ENCODE measurements around the gene STYXL2.

The STYXL2 gene

GRCh38 chr1:167068761-167069160 lies 25.1 kb upstream of the STYXL2 start:
- no peaks in the 10 kb centered on the region for H3K36me3 ChIP-seq (replicated peaks in 1 of 2; ENCODE audit: control insufficient read depth in 2 of 2, insufficient read depth in 2 of 2, low read length in 2 of 2)
- WGBS, 2 donors (ENCODE audit: extremely low coverage in 2 of 2, insufficient read length in 2 of 2, insufficient replicate concordance in 1 of 2), result no CpG with 5 or more reads among the region's 13 CpGs
- H2BK120ac ChIP-seq (ENCODE audit: low read depth, low read length), result no peak overlapping the region
- H3K4me2 ChIP-seq (ENCODE audit: insufficient read depth, low read length, poor library complexity, severe bottlenecking), result no peak overlapping the region
- no peak overlapping the region for H2BK12ac ChIP-seq (ENCODE audit: low read length)
- DNase-seq (ENCODE audit: low spot score), result no peak
- no peak overlapping the region for H2AFZ ChIP-seq (ENCODE audit: low read length)
- H3K4ac ChIP-seq (ENCODE audit: low read length), result no peak overlapping the region
- H4K8ac ChIP-seq (ENCODE audit: low read depth, low read length), result no peak overlapping the region
- H3K4me1 ChIP-seq (ENCODE audit: control insufficient read depth in 2 of 2, insufficient read depth in 1 of 2, low read depth in 1 of 2, low read length in 2 of 2), result peaks cover 0 to 3% of the 10 kb centered on the region in 2 donors
- no peak overlapping the region for H2AK5ac ChIP-seq (ENCODE audit: low read depth, low read length)
- H3K9ac ChIP-seq (ENCODE audit: low read depth, low read length, poor library complexity), result no peak overlapping the region
- peak overlapping the region; percentile 81 for H3K18ac ChIP-seq (ENCODE audit: low read length)
- H3K79me1 ChIP-seq (ENCODE audit: low read depth, low read length), result no peaks in the 10 kb centered on the region
- no peak overlapping the region for H3K14ac ChIP-seq (ENCODE audit: low read length)
- H4K91ac ChIP-seq (ENCODE audit: low read depth, low read length, poor library complexity), result no peak overlapping the region
- no peak overlapping the region for H3K23ac ChIP-seq (ENCODE audit: low read depth, low read length, poor library complexity)
- H2BK5ac ChIP-seq (ENCODE audit: low read length), result no peak overlapping the region
- H3K4me3 ChIP-seq (ENCODE audit: low read length in 2 of 2), result no peak overlapping the region
- H3K27ac ChIP-seq (replicated peaks; ENCODE audit: low read length), result no peak overlapping the region
- no peak overlapping the region for H2BK15ac ChIP-seq (ENCODE audit: low read length)
- no peaks in the 10 kb centered on the region for H3K9me3 ChIP-seq (replicated peaks in 1 of 2; ENCODE audit: control insufficient read depth in 2 of 2, insufficient read depth in 1 of 2, low read depth in 1 of 2, low read length in 2 of 2)
- H3K27me3 ChIP-seq (ENCODE audit: control insufficient read depth in 3 of 3, insufficient read depth in 3 of 3, low read depth in 1 of 3, low read length in 3 of 3), result peaks cover 0 to 18% (median 0%) of the 10 kb centered on the region in 3 experiments

- Histone ChIP-seq H4K91ac (ENCODE audit: low read depth, low read length, poor library complexity) (no peak overlapping the region), H3K9me3 (replicated peaks in 1 of 2; ENCODE audit: control insufficient read depth in 2 of 2, insufficient read depth in 1 of 2, low read depth in 1 of 2, low read length in 2 of 2) (no peaks in the 10 kb centered on the region), H2BK5ac (ENCODE audit: low read length) (no peak overlapping the region), H2AK5ac (ENCODE audit: low read depth, low read length) (no peak overlapping the region), H3K23ac (ENCODE audit: low read depth, low read length, poor library complexity) (no peak overlapping the region), H2AFZ (ENCODE audit: low read length) (no peak overlapping the region), H4K8ac (ENCODE audit: low read depth, low read length) (no peak overlapping the region), H3K4me3 (ENCODE audit: low read length in 2 of 2) (no peak overlapping the region), H2BK120ac (ENCODE audit: low read depth, low read length) (no peak overlapping the region), H3K27me3 (ENCODE audit: control insufficient read depth in 3 of 3, insufficient read depth in 3 of 3, low read depth in 1 of 3, low read length in 3 of 3) (peaks cover 0 to 2% (median 0%) of the 10 kb centered on the region in 3 experiments), H3K79me1 (ENCODE audit: low read depth, low read length) (no peaks in the 10 kb centered on the region), H2BK12ac (ENCODE audit: low read length) (no peak overlapping the region), H3K4ac (ENCODE audit: low read length) (no peak overlapping the region), H3K4me2 (ENCODE audit: insufficient read depth, low read length, poor library complexity, severe bottlenecking) (no peak overlapping the region), H3K27ac (replicated peaks; ENCODE audit: low read length) (no peak overlapping the region), H3K14ac (ENCODE audit: low read length) (no peak overlapping the region), H2BK15ac (ENCODE audit: low read length) (no peak overlapping the region), H3K4me1 (ENCODE audit: control insufficient read depth in 2 of 2, insufficient read depth in 1 of 2, low read depth in 1 of 2, low read length in 2 of 2) (peaks cover 0 to 5% of the 10 kb centered on the region in 2 donors), H3K9ac (ENCODE audit: low read depth, low read length, poor library complexity) (no peak overlapping the region), H3K36me3 (replicated peaks in 1 of 2; ENCODE audit: control insufficient read depth in 2 of 2, insufficient read depth in 2 of 2, low read length in 2 of 2) (no peaks in the 10 kb centered on the region), H3K18ac (ENCODE audit: low read length) (no peak overlapping the region)
- no CpG with 5 or more reads among the region's 8 CpGs for WGBS, 2 donors (ENCODE audit: extremely low coverage in 2 of 2, insufficient read length in 2 of 2, insufficient replicate concordance in 1 of 2)
- DNase-seq (ENCODE audit: low spot score), result no peak
Measured at GRCh38 chr1:167071286-167071685, 22.6 kb upstream of the STYXL2 start.

GRCh38 chr1:167076136-167076710 lies 17.7 kb upstream of the STYXL2 start:
- Histone ChIP-seq H3K18ac (ENCODE audit: low read length) (peak overlapping the region; percentile 30), H3K9me3 (replicated peaks in 1 of 2; ENCODE audit: control insufficient read depth in 2 of 2, insufficient read depth in 1 of 2, low read depth in 1 of 2, low read length in 2 of 2) (no peaks in the 10 kb centered on the region), H2BK5ac (ENCODE audit: low read length) (no peak overlapping the region), H3K14ac (ENCODE audit: low read length) (peak overlapping the region; percentile 25), H3K27me3 (ENCODE audit: control insufficient read depth in 3 of 3, insufficient read depth in 3 of 3, low read depth in 1 of 3, low read length in 3 of 3) (peaks cover 0 to 2% (median 0%) of the 10 kb centered on the region in 3 experiments), H3K9ac (ENCODE audit: low read depth, low read length, poor library complexity) (no peak overlapping the region), H4K8ac (ENCODE audit: low read depth, low read length) (no peak overlapping the region), H3K4ac (ENCODE audit: low read length) (no peak overlapping the region), H3K23ac (ENCODE audit: low read depth, low read length, poor library complexity) (no peak overlapping the region), H3K4me2 (ENCODE audit: insufficient read depth, low read length, poor library complexity, severe bottlenecking) (no peak overlapping the region), H2AFZ (ENCODE audit: low read length) (no peak overlapping the region), H2AK5ac (ENCODE audit: low read depth, low read length) (no peak overlapping the region), H3K79me1 (ENCODE audit: low read depth, low read length) (no peaks in the 10 kb centered on the region), H4K91ac (ENCODE audit: low read depth, low read length, poor library complexity) (peak overlapping the region; percentile 6), H2BK12ac (ENCODE audit: low read length) (no peak overlapping the region), H3K27ac (replicated peaks; ENCODE audit: low read length) (no peak overlapping the region), H3K4me3 (ENCODE audit: low read length in 2 of 2) (no peak overlapping the region), H2BK120ac (ENCODE audit: low read depth, low read length) (no peak overlapping the region), H2BK15ac (ENCODE audit: low read length) (no peak overlapping the region), H3K4me1 (ENCODE audit: control insufficient read depth in 2 of 2, insufficient read depth in 1 of 2, low read depth in 1 of 2, low read length in 2 of 2) (peaks cover 0 to 7% of the 10 kb centered on the region in 2 donors), H3K36me3 (replicated peaks in 1 of 2; ENCODE audit: control insufficient read depth in 2 of 2, insufficient read depth in 2 of 2, low read length in 2 of 2) (no peaks in the 10 kb centered on the region)
- WGBS, 2 donors (ENCODE audit: extremely low coverage in 2 of 2, insufficient read length in 2 of 2, insufficient replicate concordance in 1 of 2), result no CpG with 5 or more reads among the region's 8 CpGs
- no peak for DNase-seq (ENCODE audit: low spot score)

- Histone ChIP-seq H3K4me2 (ENCODE audit: insufficient read depth, low read length, poor library complexity, severe bottlenecking) (no peak overlapping the region), H2AFZ (ENCODE audit: low read length) (no peak overlapping the region), H2BK15ac (ENCODE audit: low read length) (no peak overlapping the region), H3K18ac (ENCODE audit: low read length) (no peak overlapping the region), H2BK5ac (ENCODE audit: low read length) (no peak overlapping the region), H2AK5ac (ENCODE audit: low read depth, low read length) (no peak overlapping the region), H4K8ac (ENCODE audit: low read depth, low read length) (no peak overlapping the region), H3K79me1 (ENCODE audit: low read depth, low read length) (no peaks in the 10 kb centered on the region), H3K4me3 (ENCODE audit: low read length in 2 of 2) (no peak overlapping the region), H3K27me3 (ENCODE audit: control insufficient read depth in 3 of 3, insufficient read depth in 3 of 3, low read depth in 1 of 3, low read length in 3 of 3) (peaks cover 0 to 4% (median 0%) of the 10 kb centered on the region in 3 experiments), H3K9me3 (replicated peaks in 1 of 2; ENCODE audit: control insufficient read depth in 2 of 2, insufficient read depth in 1 of 2, low read depth in 1 of 2, low read length in 2 of 2) (no peaks in the 10 kb centered on the region), H4K91ac (ENCODE audit: low read depth, low read length, poor library complexity) (no peak overlapping the region), H2BK120ac (ENCODE audit: low read depth, low read length) (no peak overlapping the region), H2BK12ac (ENCODE audit: low read length) (no peak overlapping the region), H3K4me1 (ENCODE audit: control insufficient read depth in 2 of 2, insufficient read depth in 1 of 2, low read depth in 1 of 2, low read length in 2 of 2) (peaks cover 0 to 7% of the 10 kb centered on the region in 2 donors), H3K14ac (ENCODE audit: low read length) (no peak overlapping the region), H3K36me3 (replicated peaks in 1 of 2; ENCODE audit: control insufficient read depth in 2 of 2, insufficient read depth in 2 of 2, low read length in 2 of 2) (no peaks in the 10 kb centered on the region), H3K4ac (ENCODE audit: low read length) (no peak overlapping the region), H3K9ac (ENCODE audit: low read depth, low read length, poor library complexity) (no peak overlapping the region), H3K23ac (ENCODE audit: low read depth, low read length, poor library complexity) (no peak overlapping the region), H3K27ac (replicated peaks; ENCODE audit: low read length) (no peak overlapping the region)
- DNase-seq (ENCODE audit: low spot score), result no peak
- no CpG with 5 or more reads among the region's 3 CpGs for WGBS, 2 donors (ENCODE audit: extremely low coverage in 2 of 2, insufficient read length in 2 of 2, insufficient replicate concordance in 1 of 2)
Measured at GRCh38 chr1:167077128-167077867, 16.6 kb upstream of the STYXL2 start.

Data from neuronal stem cell (in vitro differentiated cells).